ENCODE measurements around the gene TNS1. TPM values are rescaled to one million over a fixed set of nuclear protein-coding genes. Genes with fewer than 3 reads are reported as not detected.

Gene TNS1
- total RNA-seq, 1 experiment from 2014 or later, result 0.49 TPM

DNA sequence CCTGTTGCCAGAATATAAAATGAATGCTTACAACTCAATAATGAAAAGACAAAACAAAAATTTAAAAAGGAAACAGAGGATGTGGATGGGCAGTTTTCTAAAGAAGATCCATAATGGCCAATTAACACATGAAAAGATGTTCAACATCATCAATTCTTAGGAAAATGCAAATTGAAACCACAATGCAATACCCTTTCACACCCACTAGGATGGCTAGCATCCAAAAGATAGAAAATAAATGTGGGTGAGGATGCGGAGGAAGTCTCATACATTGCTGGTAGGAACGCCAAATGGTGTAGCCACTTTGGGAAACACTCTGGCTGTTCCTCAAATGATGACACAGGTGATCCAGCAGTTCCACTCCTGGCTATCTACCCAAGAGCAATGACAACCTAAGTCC lies 130.5 kb downstream of the TNS1 start:
- Histone ChIP-seq H3K4me3 (ENCODE audit: low read depth in 2 of 2, low read length in 2 of 2) (no peak overlapping the region), H3K4me1 (ENCODE audit: control insufficient read depth, insufficient read depth, low read length) (no peaks in the 10 kb centered on the region), H3K27ac (ENCODE audit: low read length) (no peak overlapping the region), H3K36me3 (ENCODE audit: control insufficient read depth, insufficient read depth, low read length) (no peaks in the 10 kb centered on the region), H3K9me3 (ENCODE audit: control insufficient read depth, insufficient read depth, low read depth, low read length) (no peaks in the 10 kb centered on the region), H3K27me3 (ENCODE audit: control insufficient read depth, insufficient read depth, low read length) (no peaks in the 10 kb centered on the region; the same call in 1 of the 2 replicates)
- ChIA-PET CTCF (no interaction called here), POLR2A (no interaction called here)
- intact Hi-C loops (cut with micrococcal nuclease; ENCODE audit: unreplicated experiment), result no loop called here
- no TSS peak for BruUV-seq (replicated peaks)
- TF ChIP-seq TCF7L2 (IDR thresholded peaks at IDR 0.05; ENCODE audit: low read depth, low read length), result no peak
- TF ChIP-seq, protein P1, sequence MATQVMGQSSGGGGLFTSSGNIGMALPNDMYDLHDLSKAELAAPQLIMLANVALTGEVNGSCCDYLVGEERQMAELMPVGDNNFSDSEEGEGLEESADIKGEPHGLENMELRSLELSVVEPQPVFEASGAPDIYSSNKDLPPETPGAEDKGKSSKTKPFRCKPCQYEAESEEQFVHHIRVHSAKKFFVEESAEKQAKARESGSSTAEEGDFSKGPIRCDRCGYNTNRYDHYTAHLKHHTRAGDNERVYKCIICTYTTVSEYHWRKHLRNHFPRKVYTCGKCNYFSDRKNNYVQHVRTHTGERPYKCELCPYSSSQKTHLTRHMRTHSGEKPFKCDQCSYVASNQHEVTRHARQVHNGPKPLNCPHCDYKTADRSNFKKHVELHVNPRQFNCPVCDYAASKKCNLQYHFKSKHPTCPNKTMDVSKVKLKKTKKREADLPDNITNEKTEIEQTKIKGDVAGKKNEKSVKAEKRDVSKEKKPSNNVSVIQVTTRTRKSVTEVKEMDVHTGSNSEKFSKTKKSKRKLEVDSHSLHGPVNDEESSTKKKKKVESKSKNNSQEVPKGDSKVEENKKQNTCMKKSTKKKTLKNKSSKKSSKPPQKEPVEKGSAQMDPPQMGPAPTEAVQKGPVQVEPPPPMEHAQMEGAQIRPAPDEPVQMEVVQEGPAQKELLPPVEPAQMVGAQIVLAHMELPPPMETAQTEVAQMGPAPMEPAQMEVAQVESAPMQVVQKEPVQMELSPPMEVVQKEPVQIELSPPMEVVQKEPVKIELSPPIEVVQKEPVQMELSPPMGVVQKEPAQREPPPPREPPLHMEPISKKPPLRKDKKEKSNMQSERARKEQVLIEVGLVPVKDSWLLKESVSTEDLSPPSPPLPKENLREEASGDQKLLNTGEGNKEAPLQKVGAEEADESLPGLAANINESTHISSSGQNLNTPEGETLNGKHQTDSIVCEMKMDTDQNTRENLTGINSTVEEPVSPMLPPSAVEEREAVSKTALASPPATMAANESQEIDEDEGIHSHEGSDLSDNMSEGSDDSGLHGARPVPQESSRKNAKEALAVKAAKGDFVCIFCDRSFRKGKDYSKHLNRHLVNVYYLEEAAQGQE (IDR thresholded peaks at IDR 0.05; ENCODE audit: insufficient read depth in 1 of 2, low read depth in 2 of 2, low read length in 1 of 2), result no peak
- no peak for TF ChIP-seq CTCF (IDR thresholded peaks at IDR 0.05)
- no peak for TF ChIP-seq SIN3A (IDR thresholded peaks at IDR 0.05; ENCODE audit: borderline replicate concordance, insufficient read depth, low read depth, low read length)
- TF ChIP-seq POLR2AphosphoS5 (IDR thresholded peaks at IDR 0.05; ENCODE audit: low read depth, low read length), result no peak
- ATAC-seq (no peak), DNase-seq (ENCODE audit: low read depth, low spot score) (no peak)
- in situ Hi-C loops (cut with HindIII; ENCODE audit: low pct_unique_long_range_greater_than_20kb, low sequenced_read_pairs), result no loop called here

- no peak for TF ChIP-seq POLR2AphosphoS5 (IDR thresholded peaks at IDR 0.05; ENCODE audit: low read depth, low read length)
- TF ChIP-seq, protein P1 (IDR thresholded peaks at IDR 0.05; ENCODE audit: insufficient read depth in 1 of 2, low read depth in 2 of 2, low read length in 1 of 2), result no peak
- TF ChIP-seq SIN3A (IDR thresholded peaks at IDR 0.05; ENCODE audit: borderline replicate concordance, insufficient read depth, low read depth, low read length), result no peak
- no peak for TF ChIP-seq CTCF (IDR thresholded peaks at IDR 0.05)
- TF ChIP-seq TCF7L2 (IDR thresholded peaks at IDR 0.05; ENCODE audit: low read depth, low read length), result no peak
- no peak overlapping the region for H3K27ac ChIP-seq (ENCODE audit: low read length)
- no peak overlapping the region for H3K4me3 ChIP-seq (ENCODE audit: low read depth in 2 of 2, low read length in 2 of 2)
- no peaks in the 10 kb centered on the region for H3K36me3 ChIP-seq (ENCODE audit: control insufficient read depth, insufficient read depth, low read length)
- DNase-seq (ENCODE audit: low read depth, low spot score) (no peak), ATAC-seq (no peak; the same call in 1 of the 2 replicates)
- CTCF ChIA-PET, result no interaction called here
- POLR2A ChIA-PET, result no interaction called here
- BruUV-seq (replicated peaks), result no TSS peak
- no peaks in the 10 kb centered on the region for H3K9me3 ChIP-seq (ENCODE audit: control insufficient read depth, insufficient read depth, low read depth, low read length)
- in situ Hi-C loops (cut with HindIII; ENCODE audit: low pct_unique_long_range_greater_than_20kb, low sequenced_read_pairs) (no loop called here), intact Hi-C loops (cut with micrococcal nuclease; ENCODE audit: unreplicated experiment) (no loop called here)
- no peaks in the 10 kb centered on the region; the same call in 1 of the 2 replicates for H3K27me3 ChIP-seq (ENCODE audit: control insufficient read depth, insufficient read depth, low read length)
- H3K4me1 ChIP-seq (ENCODE audit: control insufficient read depth, insufficient read depth, low read length), result no peaks in the 10 kb centered on the region
These were observed 132.2 kb downstream of the TNS1 start for GRCh38 chr2:217870528-217871011.

All from Panc1 (cell line).